ENCODE data around the gene ARAP1.

DNA sequence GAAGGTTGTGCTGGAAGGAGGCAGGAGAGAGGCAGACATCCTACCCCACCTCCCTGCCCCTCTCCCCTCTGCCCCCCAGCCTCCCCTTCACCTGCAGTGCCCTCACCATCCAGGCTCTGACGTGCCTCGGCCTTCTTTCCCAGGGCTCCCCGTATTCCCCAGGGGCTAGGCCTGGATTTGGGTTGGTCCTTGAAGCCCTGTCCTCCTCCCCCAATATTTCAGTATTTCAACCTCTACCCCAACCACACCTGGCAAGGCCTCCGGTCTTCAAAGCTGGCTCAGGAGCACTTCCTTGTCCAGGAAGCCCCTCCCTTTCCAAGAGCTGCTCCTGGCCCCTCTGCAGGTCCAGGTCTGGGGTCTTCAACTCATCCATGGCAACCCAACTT, 69.4 kb downstream of the ARAP1 start:
- TF ChIP-seq YY1 (IDR thresholded peaks at IDR 0.05; ENCODE audit: insufficient read depth, insufficient read length) (no peak), SUZ12 (IDR thresholded peaks at IDR 0.05; ENCODE audit: extremely low read depth, insufficient read depth, insufficient read length) (no peak), ZNF274 (IDR thresholded peaks at IDR 0.05; ENCODE audit: low read depth, low read length) (no peak)
